HTR-8/SVneo (cell line): ENCODE measurements around the gene PAK1.
A peak's percentile ranks its signal among the peaks of the same experiment; 100 is the strongest.

ENCODE experiments used
- DNase-seq: peaks from one replicate; pipeline ENCODE4 v3.0.0; 2011; ENCODE audit warnings: low spot score, mixed read lengths; ENCODE audit not compliant: insufficient read length
- FAIRE-seq: peaks from 2 replicates; lab custom pipeline; 2011; peaks lifted over from hg19 to GRCh38; lab: Jason Lieb, UNC

PAK1 gene

GRCh38 chr11:77479746-77480352 lies 6.0 kb upstream of the PAK1 start:
- no peak for DNase-seq
- FAIRE-seq = no peak

DNA sequence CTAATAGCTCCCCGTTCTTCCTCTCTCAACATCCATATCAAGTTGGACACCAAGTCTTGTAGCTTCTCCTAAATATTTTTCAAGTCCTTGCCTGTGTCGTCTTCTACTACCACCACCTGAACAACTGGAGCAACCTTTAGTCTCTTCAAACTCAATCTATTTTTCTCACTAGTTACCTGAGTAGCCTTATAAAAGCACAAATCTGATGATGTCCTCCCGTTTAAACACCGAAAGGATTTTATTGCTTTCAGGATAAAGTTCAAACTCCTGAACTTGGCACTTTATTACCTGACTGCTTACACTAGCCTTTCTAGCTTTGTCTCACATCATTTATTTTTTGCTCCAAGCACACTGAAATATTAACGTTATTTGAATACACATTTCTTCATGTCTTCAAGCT lies 1.3 kb upstream of the PAK1 start:
- no peak for DNase-seq
- FAIRE-seq = no peak

- no peak for DNase-seq
- no peak for FAIRE-seq
Observed at GRCh38 chr11:77474684-77475060, 778 bp upstream of the PAK1 start.

DNA sequence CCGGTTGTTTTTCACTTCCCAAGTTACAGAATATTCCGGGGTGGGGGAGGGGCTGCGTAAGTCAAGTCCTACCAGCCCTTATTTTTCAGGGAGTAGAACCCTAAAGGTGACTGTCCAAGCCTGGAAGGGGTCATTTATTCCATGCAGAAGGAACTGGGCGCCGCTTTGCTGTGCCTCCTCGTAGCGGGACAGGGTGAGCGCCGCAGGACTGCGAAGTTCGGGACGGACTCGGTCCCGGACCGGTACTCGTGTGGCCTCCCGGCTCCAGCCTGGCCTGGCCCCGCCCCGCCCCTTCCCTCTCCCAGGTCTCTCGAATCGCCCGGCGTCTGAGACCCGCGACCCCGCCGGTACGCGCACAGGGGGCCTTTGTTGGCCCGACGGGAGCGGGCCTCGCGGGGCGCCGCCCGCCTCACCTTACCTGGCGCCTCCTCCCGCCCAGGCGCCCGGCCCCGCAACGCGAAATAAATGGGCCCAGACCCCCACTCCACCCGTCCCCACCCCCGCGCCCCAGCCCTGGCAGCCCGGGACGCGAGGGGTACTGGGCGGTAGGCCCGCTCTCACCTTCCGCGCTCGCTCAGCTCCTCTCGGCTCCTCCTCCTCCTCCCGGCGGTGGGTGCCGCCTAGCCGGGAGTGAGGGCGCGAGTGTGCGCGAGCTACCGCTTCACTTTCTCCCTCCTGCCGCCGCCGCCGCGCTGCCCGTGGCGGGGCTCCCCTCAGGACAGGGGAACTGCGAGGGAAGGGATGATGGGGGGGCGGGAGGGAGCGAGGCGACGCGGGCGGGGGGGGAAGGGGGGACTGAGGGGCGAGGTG lies 698 bp downstream of the PAK1 start:
- FAIRE-seq (peak; percentile 73), DNase-seq (peak; percentile 55)

- DNase-seq = no peak
- no peak for FAIRE-seq
Observed at GRCh38 chr11:77471558-77472193, 2.2 kb downstream of the PAK1 start.

GRCh38 chr11:77470971-77471370 lies 2.9 kb downstream of the PAK1 start:
- no peak for FAIRE-seq
- no peak for DNase-seq

- FAIRE-seq (no peak), DNase-seq (no peak)
Observed at GRCh38 chr11:77470504-77470903, 3.4 kb downstream of the PAK1 start.

DNA sequence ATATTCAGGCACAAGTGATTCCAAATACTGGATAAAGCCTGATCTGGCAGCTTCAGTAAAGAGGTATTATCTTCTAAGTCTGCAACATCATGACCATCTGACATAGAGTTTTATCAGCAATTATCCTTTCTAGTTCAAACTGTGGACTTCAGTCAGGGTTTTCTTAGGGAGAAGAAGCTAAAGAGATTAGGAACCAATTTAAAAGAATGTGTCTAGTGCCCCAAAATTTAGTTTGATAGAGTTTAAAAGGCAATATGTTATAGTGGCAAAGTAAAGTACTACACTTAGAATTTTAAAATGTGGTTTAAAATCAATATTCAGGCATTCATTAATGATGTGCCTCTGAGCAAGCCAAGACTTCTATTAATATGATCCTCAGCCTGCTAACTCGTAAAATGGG lies 5.4 kb downstream of the PAK1 start:
- DNase-seq = no peak
- FAIRE-seq = no peak

GRCh38 chr11:77467993-77468392 lies 5.9 kb downstream of the PAK1 start:
- no peak for FAIRE-seq

DNA sequence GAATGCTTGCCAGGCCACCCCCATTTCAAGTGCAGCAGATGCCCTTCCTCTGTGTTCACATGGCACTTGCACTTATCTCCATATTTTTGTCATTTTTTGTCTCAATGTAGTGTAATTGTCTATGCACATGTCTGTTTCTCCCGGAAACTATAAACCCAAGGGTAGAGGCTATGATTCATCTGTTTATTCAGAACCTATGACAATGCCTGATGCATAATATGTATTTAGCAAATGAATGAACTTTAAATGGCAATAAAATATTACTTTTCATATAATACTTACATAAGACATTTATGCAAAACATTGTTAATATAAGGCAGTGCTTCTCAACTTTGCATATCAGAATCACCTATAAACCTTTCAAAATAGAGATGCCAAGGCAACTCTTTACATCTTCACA lies 6.7 kb downstream of the PAK1 start:
- no peak for DNase-seq
- no peak for FAIRE-seq

More at GRCh38 chr11:77467993-77468392, 5.9 kb downstream of the PAK1 start:
- no peak for DNase-seq

GRCh38 chr11:77457340-77457739 lies 16.6 kb downstream of the PAK1 start:
- FAIRE-seq (no peak), DNase-seq (no peak)

DNA sequence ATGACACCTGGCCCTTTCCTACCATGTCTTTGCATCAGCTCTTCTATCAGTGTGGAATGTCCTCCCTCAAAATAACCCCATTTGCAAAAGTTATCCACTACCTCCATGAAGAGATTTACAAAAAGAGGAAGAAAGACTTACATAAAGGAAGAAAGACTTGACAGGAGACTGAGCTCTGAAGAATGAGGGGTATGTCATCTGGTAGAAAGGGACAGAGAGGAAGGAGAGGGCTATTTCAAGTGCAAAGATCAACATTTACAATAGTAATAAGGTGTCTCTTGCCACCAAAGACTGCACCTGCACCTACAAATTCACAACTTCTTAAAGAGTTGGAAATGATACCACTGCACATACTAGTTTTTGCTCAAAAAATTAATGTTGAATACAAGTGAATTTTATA lies 18.2 kb downstream of the PAK1 start:
- FAIRE-seq (no peak), DNase-seq (no peak)

DNA sequence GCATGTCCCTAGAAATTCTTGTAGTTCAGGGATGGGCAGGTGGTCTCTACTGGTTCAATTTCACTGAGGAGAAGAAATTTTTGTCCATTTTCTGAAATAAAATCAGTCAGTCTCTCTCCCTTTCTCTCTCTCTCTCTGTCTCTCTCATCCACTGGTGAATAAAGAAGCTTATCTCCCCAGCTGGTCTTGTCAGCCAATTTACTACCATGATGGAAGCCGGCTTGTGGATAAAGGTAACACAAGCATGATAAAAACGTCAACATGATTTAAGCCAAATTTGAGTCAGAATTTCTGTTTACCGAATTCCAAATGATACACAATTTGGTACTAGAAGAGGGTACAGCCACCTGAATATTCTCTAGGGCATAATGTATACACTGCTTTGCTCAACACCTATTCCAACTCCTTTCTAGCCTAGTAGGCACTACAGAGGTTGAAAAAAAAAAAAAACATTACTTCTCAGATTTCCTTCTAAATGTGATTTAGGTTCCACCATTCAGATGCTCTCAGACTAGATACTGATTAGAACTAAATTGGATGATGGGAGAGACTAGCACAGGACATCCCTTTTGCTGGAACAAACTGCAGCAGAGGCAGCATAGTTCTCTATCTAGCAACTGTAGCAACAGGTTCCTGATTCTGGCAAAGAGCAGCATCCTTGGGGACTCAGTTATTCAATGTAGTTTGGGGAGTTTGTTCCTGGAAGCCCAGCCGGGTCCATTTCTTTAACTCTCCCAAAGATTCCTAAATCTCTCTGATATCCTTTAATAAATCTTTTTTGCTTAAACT lies 18.8 kb downstream of the PAK1 start:
- no peak for DNase-seq
- FAIRE-seq = no peak

GRCh38 chr11:77450227-77450626 lies 23.7 kb downstream of the PAK1 start:
- FAIRE-seq (no peak), DNase-seq (no peak)

DNA sequence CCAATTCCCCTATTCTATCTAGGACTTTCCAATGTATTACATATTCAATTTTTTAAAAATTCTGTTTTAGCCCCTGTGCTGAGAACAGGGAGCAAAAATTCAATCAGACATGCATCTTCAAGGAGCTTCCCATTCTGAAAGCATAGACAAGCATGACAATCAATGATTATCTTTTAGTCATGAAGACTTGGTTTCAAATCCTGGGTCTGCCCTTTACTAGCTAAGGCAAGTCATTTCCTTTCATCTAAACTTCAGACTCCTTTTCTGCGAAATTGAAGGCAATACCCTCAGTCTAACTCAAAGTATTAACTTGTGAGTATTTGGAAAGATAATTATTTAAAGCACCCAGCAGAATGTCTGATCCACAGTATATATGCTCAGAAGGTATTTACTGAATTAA lies 24.1 kb downstream of the PAK1 start:
- DNase-seq = no peak
- FAIRE-seq = no peak

DNA sequence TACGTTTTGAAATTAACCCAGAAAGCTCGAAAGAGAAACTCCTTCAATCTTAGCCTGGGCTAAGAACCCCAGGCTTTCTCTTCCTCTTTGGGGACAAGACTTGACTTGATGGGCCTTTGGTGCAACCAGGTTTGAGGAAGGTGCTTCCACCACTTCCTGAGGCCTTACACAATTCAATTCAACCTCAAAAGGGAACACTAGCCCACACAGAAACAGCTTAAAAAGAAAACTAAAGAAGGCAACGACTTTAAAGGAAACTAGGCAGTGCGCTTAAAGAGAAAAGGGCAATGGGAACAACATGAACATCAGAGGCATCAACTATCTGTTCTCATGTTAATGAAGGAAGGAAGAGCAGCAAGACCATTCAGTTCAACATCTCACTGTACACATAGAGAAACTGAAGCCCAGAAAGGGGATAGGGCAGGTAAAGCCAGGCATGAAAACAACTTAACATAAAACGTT lies 24.8 kb downstream of the PAK1 start:
- FAIRE-seq (no peak), DNase-seq (no peak)

GRCh38 chr11:77448269-77448668 lies 25.6 kb downstream of the PAK1 start:
- FAIRE-seq = no peak

GRCh38 chr11:77446911-77447629 lies 26.8 kb downstream of the PAK1 start:
- DNase-seq (no peak), FAIRE-seq (peak; percentile 23)

More at GRCh38 chr11:77448269-77448668, 25.6 kb downstream of the PAK1 start:
- DNase-seq = no peak

- FAIRE-seq = no peak
- DNase-seq = no peak
Observed at GRCh38 chr11:77444261-77444660, 29.6 kb downstream of the PAK1 start.
